ENCODE measurements around the gene PEX5L.
"Not testable (repeated sequence)": the region's sequence is repeated elsewhere in the genome, so short reads cannot be mapped to it uniquely, and the experiment has no call there.

Gene PEX5L

GRCh38 chr3:180018543-180018942, 18.2 kb downstream of the PEX5L start:
- no peak for TF ChIP-seq CTCF (IDR thresholded peaks at IDR 0.05; ENCODE audit: low read depth, low read length)
- no peak overlapping the region for H3K4me3 ChIP-seq (ENCODE audit: low read depth, low read length)
- in situ Hi-C loops (cut with HindIII; ENCODE audit: low sequenced_read_pairs) = no loop called here
- DNase-seq (ENCODE audit: low read depth, low spot score) = no peak

GRCh38 chr3:180017846-180018245, 18.9 kb downstream of the PEX5L start:
- no peak overlapping the region for H3K4me3 ChIP-seq (ENCODE audit: low read depth, low read length)
- no peak for TF ChIP-seq CTCF (IDR thresholded peaks at IDR 0.05; ENCODE audit: low read depth, low read length)
- in situ Hi-C loops (cut with HindIII; ENCODE audit: low sequenced_read_pairs) = no loop called here
- DNase-seq (ENCODE audit: low read depth, low spot score) = no peak

GRCh38 chr3:180011927-180012326, 24.8 kb downstream of the PEX5L start:
- no peak overlapping the region for H3K4me3 ChIP-seq (ENCODE audit: low read depth, low read length)
- in situ Hi-C loops (cut with HindIII; ENCODE audit: low sequenced_read_pairs) = no loop called here
- no peak for DNase-seq (ENCODE audit: low read depth, low spot score)
- TF ChIP-seq CTCF (IDR thresholded peaks at IDR 0.05; ENCODE audit: low read depth, low read length) = no peak

GRCh38 chr3:180008318-180008717, 28.4 kb downstream of the PEX5L start:
- DNase-seq (ENCODE audit: low read depth, low spot score); in situ Hi-C loops (cut with HindIII; ENCODE audit: low sequenced_read_pairs); H3K4me3 ChIP-seq (ENCODE audit: low read depth, low read length): not testable (repeated sequence)

DNA sequence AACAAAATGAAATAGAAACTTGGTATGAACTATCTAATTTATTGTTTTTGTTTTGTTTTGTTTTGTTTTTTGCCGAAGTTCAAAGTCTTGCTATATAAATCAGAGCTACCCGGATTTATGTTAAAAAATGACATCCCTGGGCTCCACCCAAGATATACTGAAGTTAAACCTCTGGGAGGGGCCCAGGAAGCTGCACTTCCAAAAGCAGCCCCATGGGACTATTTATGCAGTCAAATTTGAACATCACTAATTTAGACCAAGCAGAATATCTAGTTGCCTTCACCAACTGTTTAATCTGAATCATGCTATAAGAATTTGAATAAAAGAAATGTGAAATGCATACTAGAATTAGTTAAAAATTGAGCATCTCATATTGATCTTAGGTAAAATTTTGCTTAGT, 32.2 kb downstream of the PEX5L start:
- H3K4me3 ChIP-seq (ENCODE audit: low read depth, low read length) = no peak overlapping the region
- in situ Hi-C loops (cut with HindIII; ENCODE audit: low sequenced_read_pairs) = no loop called here
- DNase-seq (ENCODE audit: low read depth, low spot score) = no peak
- TF ChIP-seq CTCF (IDR thresholded peaks at IDR 0.05; ENCODE audit: low read depth, low read length) = no peak

- in situ Hi-C loops (cut with HindIII; ENCODE audit: low sequenced_read_pairs) = no loop called here
- H3K4me3 ChIP-seq (ENCODE audit: low read depth, low read length) = no peak overlapping the region
- no peak for TF ChIP-seq CTCF (IDR thresholded peaks at IDR 0.05; ENCODE audit: low read depth, low read length)
- DNase-seq (ENCODE audit: low read depth, low spot score) = no peak
Observed at GRCh38 chr3:180002006-180002405, 34.7 kb downstream of the PEX5L start.

GRCh38 chr3:180000500-180000899, 36.2 kb downstream of the PEX5L start:
- TF ChIP-seq CTCF (IDR thresholded peaks at IDR 0.05; ENCODE audit: low read depth, low read length) = no peak
- in situ Hi-C loops (cut with HindIII; ENCODE audit: low sequenced_read_pairs) = no loop called here
- no peak overlapping the region for H3K4me3 ChIP-seq (ENCODE audit: low read depth, low read length)
- DNase-seq (ENCODE audit: low read depth, low spot score) = no peak

Measured in astrocyte of the spinal cord (primary cell).